Measurements from ENCODE around the gene AQP3.

DNA sequence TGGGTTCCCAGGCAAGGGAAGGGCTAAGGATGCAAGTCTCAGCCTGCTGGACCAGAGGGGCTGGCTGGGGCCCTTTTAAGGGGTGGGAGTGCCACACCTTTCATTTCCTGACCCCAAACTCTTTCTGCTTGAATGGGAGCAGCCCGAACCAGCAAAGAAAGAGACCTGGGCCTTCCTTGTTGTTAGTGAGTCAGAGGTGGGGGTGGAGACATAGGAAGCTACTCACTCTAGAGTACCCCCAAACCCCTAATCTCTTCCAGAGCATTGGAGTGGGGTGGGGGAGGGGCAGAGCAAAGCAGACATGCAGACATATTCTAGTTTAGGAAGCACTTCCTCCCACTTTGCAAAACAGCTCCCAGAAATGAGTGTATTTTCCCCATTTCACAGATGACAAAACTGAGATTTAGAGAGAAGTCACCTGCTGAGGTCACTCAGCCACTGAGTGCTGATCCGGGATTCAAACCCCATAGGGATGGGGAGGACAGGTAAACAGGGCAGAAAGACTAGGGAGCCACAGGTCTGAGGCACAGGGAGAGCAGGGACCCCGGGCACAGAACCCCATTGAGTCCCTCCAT lies 6.0 kb upstream of the AQP3 start:
- no peak for TF ChIP-seq CTCF (IDR thresholded peaks at IDR 0.05; ENCODE audit: low read length)
- no peak for TF ChIP-seq EZH2 (IDR thresholded peaks at IDR 0.05; ENCODE audit: borderline replicate concordance, low read length)

Data from OCI-LY1 (cell line).